HepG2 (cell line): ENCODE results near the gene ANKZF1.

Experiments
- ESRRA ChIP-seq: sonication (generic); formaldehyde crosslinking; IDR thresholded peaks from 2 replicates; pipeline ENCODE4 v1.5.1; 2020; ENCODE audit warnings: mild to moderate bottlenecking, low read depth, missing genetic modification reagents
- MAZ ChIP-seq, 2 experiments: sonication (generic) in 1 of 2; formaldehyde crosslinking in 1 of 2; IDR thresholded peaks; 2 replicates each; pipeline versions ENCODE4 v1.5.0 to v1.6.1; 2012 to 2020; ENCODE audit warnings: low read depth in 2 of 2, mild to moderate bottlenecking in 2 of 2, borderline replicate concordance in 1 of 2, improper control_type of control experiment in 1 of 2, low read length in 1 of 2, missing genetic modification reagents in 1 of 2, moderate library complexity in 1 of 2
- POLR2A ChIP-seq, 2 experiments: IDR thresholded peaks; 2 replicates each; pipeline ENCODE4 v1.6.1; 2011; ENCODE audit warnings: low read depth in 2 of 2, low read length in 2 of 2, mild to moderate bottlenecking in 1 of 2, moderate library complexity in 1 of 2; ENCODE audit not compliant: insufficient read depth in 1 of 2
- POLR2AphosphoS5 ChIP-seq: IDR thresholded peaks from 2 replicates; pipeline ENCODE4 v1.6.1; 2012; ENCODE audit warnings: low read depth, low read length
- RBM39 ChIP-seq: fragments of 200-400 bp; formaldehyde crosslinking; IDR thresholded peaks from one replicate; pipeline ENCODE4 v1.6.1; 2018; ENCODE audit warnings: antibody characterized with exemption, mild to moderate bottlenecking, low read depth, low read length; ENCODE audit not compliant: poor library complexity, severe bottlenecking

DNA sequence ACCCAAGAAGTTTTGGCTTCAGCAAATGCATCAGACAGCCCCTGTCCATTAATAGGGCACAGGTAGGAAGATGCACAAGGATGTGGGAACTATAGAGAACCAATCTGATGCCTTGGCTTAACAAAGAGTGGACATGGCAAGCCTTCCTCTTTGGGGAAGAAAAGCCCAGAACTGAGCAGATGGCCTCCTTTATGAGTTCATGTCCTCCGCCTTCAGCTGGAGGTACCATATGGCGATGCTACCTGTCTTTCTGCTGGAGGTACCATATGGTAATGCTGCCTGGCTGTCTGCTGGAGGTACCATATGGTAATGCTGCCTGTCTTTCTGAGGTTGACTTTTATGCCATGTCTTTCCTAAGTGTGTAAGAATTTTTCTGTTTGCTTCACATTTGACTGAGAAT is 45.5 kb upstream of the ANKZF1 start:
- TF ChIP-seq ESRRA (CRISPR knock-in tag) (no peak), MAZ (IDR thresholded peaks at IDR 0.05; ENCODE audit: borderline replicate concordance, low read depth, low read length) (no peak), MAZ (CRISPR knock-in tag; IDR thresholded peaks at IDR 0.05; ENCODE audit: low read depth) (no peak), POLR2A (IDR thresholded peaks at IDR 0.05; ENCODE audit: insufficient read depth in 1 of 2, low read depth in 2 of 2, low read length in 2 of 2) (no peak), POLR2AphosphoS5 (no peak), RBM39 (no peak)
